Ureter (tissue), 1 donor: ENCODE measurements around the gene TNF. TPM values are rescaled to one million over a fixed set of nuclear protein-coding genes. Genes with fewer than 3 reads are reported as not detected.

Experiments used
- DNase-seq: peaks from one replicate; pipeline ENCODE4 v3.0.0-alpha.2; 2020; ENCODE audit warnings: low spot score
- total RNA-seq: library from RNA; stranded (reverse); gene quantifications from one replicate; pipeline ENCODE4 v1.2.4, GENCODE V29; 2023
- donor health status: DM: yes; HTN: yes; CAD: no.

TNF gene
- total RNA-seq, 1 donor from 2014 or later = 0.36 TPM

DNA sequence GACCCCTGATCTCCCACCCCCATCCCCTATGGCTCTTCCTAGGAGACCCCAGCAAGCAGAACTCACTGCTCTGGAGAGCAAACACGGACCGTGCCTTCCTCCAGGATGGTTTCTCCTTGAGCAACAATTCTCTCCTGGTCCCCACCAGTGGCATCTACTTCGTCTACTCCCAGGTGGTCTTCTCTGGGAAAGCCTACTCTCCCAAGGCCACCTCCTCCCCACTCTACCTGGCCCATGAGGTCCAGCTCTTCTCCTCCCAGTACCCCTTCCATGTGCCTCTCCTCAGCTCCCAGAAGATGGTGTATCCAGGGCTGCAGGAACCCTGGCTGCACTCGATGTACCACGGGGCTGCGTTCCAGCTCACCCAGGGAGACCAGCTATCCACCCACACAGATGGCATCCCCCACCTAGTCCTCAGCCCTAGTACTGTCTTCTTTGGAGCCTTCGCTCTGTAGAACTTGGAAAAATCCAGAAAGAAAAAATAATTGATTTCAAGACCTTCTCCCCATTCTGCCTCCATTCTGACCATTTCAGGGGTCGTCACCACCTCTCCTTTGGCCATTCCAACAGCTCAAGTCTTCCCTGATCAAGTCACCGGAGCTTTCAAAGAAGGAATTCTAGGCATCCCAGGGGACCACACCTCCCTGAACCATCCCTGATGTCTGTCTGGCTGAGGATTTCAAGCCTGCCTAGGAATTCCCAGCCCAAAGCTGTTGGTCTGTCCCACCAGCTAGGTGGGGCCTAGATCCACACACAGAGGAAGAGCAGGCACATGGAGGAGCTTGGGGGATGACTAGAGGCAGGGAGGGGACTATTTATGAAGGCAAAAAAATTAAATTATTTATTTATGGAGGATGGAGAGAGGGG is 1.9 kb upstream of the TNF start:
- no peak for DNase-seq

DNA sequence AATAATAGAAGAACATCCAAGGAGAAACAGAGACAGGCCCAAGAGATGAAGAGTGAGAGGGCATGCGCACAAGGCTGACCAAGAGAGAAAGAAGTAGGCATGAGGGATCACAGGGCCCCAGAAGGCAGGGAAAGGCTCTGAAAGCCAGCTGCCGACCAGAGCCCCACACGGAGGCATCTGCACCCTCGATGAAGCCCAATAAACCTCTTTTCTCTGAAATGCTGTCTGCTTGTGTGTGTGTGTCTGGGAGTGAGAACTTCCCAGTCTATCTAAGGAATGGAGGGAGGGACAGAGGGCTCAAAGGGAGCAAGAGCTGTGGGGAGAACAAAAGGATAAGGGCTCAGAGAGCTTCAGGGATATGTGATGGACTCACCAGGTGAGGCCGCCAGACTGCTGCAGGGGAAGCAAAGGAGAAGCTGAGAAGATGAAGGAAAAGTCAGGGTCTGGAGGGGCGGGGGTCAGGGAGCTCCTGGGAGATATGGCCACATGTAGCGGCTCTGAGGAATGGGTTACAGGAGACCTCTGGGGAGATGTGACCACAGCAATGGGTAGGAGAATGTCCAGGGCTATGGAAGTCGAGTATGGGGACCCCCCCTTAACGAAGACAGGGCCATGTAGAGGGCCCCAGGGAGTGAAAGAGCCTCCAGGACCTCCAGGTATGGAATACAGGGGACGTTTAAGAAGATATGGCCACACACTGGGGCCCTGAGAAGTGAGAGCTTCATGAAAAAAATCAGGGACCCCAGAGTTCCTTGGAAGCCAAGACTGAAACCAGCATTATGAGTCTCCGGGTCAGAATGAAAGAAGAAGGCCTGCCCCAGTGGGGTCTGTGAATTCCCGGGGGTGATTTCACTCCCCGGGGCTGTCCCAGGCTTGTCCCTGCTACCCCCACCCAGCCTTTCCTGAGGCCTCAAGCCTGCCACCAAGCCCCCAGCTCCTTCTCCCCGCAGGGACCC is 981 bp upstream of the TNF start:
- no peak for DNase-seq

DNA sequence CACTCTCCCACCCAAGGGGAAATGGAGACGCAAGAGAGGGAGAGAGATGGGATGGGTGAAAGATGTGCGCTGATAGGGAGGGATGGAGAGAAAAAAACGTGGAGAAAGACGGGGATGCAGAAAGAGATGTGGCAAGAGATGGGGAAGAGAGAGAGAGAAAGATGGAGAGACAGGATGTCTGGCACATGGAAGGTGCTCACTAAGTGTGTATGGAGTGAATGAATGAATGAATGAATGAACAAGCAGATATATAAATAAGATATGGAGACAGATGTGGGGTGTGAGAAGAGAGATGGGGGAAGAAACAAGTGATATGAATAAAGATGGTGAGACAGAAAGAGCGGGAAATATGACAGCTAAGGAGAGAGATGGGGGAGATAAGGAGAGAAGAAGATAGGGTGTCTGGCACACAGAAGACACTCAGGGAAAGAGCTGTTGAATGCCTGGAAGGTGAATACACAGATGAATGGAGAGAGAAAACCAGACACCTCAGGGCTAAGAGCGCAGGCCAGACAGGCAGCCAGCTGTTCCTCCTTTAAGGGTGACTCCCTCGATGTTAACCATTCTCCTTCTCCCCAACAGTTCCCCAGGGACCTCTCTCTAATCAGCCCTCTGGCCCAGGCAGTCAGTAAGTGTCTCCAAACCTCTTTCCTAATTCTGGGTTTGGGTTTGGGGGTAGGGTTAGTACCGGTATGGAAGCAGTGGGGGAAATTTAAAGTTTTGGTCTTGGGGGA is 754 bp downstream of the TNF start:
- DNase-seq = no peak

DNA sequence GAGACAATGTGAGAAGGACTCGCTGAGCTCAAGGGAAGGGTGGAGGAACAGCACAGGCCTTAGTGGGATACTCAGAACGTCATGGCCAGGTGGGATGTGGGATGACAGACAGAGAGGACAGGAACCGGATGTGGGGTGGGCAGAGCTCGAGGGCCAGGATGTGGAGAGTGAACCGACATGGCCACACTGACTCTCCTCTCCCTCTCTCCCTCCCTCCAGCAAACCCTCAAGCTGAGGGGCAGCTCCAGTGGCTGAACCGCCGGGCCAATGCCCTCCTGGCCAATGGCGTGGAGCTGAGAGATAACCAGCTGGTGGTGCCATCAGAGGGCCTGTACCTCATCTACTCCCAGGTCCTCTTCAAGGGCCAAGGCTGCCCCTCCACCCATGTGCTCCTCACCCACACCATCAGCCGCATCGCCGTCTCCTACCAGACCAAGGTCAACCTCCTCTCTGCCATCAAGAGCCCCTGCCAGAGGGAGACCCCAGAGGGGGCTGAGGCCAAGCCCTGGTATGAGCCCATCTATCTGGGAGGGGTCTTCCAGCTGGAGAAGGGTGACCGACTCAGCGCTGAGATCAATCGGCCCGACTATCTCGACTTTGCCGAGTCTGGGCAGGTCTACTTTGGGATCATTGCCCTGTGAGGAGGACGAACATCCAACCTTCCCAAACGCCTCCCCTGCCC is 1.7 kb downstream of the TNF start:
- DNase-seq = no peak

DNA sequence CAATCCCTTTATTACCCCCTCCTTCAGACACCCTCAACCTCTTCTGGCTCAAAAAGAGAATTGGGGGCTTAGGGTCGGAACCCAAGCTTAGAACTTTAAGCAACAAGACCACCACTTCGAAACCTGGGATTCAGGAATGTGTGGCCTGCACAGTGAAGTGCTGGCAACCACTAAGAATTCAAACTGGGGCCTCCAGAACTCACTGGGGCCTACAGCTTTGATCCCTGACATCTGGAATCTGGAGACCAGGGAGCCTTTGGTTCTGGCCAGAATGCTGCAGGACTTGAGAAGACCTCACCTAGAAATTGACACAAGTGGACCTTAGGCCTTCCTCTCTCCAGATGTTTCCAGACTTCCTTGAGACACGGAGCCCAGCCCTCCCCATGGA is 2.2 kb downstream of the TNF start:
- no peak for DNase-seq

DNA sequence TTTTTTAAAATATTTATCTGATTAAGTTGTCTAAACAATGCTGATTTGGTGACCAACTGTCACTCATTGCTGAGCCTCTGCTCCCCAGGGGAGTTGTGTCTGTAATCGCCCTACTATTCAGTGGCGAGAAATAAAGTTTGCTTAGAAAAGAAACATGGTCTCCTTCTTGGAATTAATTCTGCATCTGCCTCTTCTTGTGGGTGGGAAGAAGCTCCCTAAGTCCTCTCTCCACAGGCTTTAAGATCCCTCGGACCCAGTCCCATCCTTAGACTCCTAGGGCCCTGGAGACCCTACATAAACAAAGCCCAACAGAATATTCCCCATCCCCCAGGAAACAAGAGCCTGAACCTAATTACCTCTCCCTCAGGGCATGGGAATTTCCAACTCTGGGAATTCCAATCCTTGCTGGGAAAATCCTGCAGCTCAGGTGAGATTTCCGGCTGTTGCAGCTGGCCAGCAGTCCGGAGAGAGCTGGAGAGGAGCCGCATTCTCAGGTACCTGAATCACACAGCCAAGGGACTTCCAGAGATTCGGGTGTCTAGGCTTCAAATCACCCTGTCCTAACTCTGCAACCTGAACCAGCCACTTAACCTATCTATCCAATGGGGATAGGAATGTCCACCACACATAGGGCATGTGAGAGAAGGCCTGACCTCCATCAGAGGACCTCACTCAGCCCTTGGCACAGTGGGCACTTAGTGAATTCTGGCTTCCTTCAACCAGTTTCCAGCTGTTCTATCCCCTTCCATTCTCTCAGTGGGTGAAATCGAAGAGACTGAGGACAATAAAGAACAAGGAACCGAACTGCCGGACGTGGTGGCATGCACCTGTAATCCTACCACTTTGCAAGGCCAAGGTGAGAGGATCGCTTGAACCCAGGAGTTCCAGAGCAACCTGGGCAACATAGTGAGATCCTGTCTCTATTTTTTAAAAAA is 3.1 kb downstream of the TNF start:
- DNase-seq = no peak

DNA sequence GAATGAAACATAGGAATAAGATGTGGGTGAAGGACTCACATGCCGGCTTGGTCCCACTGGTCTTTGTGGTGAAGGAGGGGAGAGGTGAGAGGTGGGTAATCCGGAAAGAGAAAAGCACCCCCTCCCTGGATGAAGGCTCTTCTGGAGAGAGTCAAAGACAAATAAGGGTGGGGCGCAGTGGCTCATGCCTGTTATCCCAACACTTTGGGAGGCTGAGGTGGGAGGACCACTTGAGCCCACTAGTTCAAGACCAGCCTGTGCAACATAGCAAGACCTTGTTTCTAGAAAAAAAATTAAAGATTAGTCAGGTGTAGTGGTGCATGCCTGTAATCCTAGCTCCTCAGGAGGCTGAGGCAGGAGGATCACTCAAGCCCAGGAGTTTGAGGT is 3.7 kb downstream of the TNF start:
- no peak for DNase-seq

DNA sequence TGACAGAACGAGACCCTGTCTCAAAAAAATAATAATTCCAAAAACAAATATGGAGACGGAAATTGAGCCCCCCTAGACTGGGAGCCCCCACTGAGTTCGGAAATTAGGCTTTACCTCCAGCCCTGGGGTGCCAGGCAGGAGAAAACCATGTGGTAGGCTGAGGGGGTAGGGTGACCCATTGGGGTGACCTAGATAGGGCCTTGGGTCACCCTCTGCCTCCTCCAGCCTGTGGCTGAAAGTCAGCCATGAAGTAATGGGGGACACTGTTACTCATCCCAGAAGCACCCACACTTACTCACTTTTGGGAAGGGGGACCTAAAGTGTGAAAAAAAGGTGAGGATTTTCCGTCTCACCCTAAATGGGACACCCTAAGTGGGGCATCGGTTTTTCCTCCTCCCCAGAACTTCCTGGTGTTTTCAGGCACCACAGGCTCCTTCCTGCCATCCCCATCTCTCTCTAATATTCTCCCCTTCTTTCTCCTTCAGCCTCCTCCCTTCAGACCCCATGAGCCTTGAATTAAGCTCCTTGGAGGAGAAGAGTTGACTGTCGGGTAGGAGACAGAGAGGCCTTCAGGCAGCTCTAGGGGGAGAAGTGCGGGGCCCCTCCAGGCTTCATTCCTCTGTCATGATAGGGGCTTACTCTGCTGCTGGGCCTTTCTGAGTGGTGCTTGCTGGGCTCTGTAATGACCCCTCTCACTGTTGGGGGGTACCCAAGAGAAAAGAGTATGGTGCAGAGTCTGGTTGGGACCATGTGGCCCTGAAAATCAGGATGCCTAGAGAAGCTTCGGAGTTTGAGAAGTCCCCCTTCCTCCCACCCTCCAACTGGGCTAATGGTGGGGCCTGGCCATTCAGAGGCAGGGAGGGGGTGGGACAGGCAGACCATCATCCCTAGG is 4.4 kb downstream of the TNF start:
- DNase-seq = no peak

DNA sequence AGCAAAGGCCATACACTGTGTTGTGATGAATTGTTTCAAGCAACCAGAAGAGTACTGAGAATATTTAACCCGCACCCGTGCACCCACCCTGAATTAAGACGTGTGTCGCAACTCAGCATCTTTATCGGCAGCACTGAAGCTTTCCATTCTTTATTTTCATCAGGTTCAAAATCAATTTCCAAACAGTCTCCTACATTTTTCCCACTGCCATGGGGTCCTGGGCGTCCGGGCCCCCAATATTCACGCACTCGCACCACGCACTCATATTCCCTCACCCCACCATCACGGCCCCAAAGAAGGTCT is 5.0 kb downstream of the TNF start:
- no peak for DNase-seq

DNA sequence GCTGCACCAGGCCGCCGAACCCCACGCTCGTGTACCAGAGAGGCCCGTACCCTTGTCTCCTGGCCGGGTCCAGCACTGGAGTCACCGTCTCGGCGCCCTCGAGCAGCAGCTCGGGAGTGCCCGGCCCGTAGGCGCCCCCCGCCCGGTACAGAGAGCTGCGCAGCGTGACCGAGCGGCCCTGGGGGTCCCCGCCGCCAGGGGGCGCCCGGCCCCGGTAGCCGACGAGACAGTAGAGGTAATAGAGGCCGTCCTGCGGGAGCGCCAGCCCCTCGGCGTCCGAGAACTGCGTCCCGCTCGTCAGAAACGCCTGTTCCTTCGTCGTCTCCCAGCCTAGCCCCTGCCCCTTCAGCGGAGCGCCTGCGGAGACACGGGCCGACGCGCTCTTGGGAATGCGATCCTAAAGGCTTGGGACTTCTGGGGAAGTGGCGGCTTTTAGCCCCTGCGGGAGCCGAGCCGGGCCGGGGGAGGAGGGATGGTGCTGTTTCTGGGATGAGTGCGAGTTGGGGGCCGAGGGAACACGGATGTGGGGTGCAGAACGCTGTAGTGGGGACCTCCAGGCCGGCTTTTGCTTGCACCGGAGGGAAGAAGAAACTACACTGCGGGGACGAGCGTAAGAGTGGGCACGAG is 5.6 kb downstream of the TNF start:
- peak; percentile 87 for DNase-seq

DNA sequence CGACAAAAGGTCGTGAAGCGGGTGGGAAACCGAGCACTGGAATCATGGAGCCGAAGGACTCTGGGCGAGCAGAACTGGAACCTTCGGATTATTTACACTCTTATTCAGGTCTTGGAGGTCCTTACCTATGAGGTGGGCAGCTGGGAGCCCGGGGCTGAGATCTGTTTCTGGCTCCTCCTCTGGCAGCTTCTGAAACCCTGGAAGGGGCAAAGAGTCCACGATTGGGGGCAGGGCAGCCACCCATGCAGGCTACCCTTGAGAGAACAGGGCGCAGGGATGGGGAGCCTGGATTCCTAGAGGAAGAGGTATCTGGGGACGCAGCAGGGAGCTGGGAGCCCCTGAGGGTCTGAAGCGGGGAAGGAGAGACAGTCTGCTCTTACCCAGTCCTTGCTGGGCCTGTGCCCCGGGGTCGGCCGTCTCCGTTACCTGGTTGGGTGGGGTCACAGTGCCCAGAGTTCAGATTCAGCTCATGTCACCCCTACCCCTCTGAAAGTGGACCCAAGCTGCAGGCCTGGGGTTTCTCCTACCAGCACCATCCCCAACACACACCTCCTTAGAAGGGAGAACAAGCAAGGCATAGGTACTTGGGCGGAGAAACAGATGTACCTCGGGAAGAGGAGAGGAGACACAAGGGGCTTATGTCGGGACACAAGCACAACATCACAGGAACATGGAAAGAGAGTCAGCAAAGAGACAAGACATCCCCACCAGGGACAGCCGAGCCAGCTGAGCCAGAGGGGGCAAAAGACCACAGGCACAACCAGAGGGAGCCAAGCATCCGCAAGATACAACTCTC is 6.3 kb downstream of the TNF start:
- no peak for DNase-seq

DNA sequence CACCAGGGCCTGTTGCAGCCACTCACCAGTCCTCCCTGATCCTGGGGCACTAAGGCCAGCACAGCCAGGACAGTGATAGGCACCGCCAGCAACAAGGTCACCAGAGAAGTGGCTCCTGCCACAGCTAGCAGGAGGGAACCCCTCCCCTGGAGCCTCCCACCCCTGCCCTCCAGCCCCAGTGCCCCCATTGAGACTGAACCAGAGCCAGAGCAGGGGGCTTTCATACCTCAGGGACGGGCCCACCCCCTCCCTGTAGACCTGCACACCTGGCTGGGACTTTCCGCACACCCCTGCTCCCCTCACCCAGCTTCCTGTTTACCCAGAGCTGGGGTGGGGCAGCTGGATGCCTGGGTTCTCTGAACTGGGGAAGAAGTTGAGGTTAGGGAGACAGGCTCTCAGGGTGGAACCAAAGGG is 6.9 kb downstream of the TNF start, which contains the start of gene LTB:
Gene LTB, minus strand, starts transcription at position 195 of the 414 bp plus-strand sequence. Its CDS starts 7 bp downstream, at position 188.
- no peak for DNase-seq

DNA sequence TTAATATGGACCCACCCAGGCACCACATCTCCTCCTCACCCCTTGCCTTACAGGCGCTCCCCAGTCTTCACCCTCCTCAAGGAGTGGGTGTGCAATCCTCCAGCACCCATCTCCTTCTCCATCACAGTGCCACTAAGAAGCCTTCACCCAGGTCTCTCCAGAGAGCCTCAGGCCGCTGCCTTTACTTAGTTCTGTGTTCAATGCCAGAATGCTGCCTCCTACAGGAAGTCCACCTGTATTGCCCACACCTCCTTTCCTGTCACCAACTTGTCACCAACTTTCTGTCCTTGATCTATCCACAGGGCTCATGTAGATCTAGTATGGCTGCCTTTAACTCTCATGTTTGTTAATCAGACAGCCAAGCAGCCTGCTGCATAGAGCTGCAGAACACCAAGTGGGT is 10.1 kb downstream of the TNF start:
- no peak for DNase-seq

DNA sequence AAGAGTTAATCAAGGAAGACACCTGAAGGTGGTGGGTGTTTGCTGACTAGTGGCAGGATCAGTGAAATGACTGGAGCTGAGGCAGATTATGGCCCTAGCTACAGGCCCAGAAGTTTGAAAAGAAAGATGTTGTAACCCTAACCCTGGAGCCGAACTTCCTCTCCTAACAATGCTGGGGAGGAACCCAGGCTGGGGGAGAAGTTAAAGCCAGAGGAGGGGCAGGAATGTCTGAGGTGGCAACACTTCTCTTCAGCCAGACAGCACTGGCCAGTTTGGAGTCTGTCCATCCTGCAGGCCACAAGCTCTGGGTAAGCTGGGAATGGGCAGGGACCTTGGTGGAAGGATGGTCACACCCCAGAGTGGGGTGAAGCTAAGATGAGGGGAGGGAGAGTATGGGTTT is 10.6 kb downstream of the TNF start, which contains the start of gene LST1:
Gene LST1, plus strand, starts transcription at position 270 of the 400 bp plus-strand sequence. CDS start 1,023 bp downstream, outside the sequence.
- no peak for DNase-seq

DNA sequence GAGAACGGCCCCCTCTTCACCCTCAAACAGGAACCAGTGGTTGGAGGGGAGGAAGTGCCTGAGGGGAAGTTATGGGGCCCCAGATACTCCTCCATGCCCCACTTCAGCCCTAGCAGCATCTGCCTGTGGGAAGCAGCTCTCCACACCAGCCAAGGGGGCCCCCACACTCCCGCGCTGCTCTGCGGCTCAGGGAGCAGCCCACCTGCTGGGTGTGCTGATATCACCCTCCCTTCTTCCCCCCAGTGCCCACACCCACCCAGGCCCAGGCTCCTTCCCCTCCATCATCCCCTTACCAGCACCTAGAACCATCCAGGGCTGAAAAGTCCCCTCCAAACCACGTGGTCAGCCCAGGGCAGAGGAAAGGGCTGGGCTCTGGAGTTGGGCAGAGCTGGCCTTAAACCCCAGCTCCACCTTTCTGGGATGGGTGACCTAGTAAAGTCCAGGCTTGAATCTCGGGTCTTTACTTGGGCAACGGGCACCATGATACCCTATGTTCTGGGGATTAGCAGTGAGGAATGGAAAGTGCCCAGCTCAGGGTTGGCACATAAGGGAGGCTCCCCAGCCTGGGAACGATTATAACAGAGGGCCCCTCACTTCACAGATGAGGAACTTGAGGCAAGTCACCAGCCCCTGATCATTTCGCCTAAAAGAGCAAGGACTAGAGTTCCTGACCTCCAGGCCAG is 11.4 kb downstream of the TNF start:
- DNase-seq = no peak

DNA sequence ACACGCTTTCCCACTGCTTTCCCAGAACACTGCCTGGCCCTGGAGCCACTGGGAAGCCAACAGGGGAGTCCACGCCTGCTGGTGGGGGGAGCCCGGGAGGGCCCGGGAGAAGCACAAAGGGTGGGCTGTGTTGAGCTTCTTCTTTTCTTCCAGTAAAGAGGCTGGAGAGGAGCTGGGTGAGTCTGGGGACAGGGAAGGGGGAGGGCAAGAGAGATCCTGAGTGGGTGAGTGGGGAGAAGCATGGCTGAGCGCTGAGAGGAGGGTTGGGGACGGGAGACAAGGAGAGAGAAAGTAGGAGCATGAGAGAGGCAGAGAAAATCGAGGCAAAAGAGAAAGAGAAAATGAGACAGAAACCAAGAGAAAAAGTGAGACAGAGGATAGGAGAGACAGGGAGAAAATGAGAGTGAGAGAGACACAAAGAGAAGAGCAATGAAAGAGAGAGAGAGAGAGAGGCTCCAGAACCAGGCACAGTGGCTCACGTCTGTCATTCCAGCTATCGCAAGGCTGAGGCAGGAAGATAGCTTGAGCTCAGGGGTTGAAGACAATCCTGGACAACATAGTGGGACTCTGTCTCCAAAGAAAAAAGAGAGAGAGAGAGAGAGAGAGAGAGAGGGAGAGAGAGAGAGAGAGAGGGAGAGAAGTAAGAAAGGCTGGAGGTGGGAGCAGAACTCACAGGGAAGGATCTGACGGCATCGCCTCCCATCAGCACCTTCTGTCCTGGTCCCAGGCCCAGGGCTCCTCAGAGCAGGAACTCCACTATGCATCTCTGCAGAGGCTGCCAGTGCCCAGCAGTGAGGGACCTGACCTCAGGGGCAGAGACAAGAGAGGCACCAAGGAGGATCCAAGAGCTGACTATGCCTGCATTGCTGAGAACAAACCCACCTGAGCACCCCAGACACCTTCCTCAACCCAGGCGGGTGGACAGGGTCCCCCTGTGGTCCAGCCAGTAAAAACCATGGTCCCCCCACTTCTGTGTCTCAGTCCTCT is 12.7 kb downstream of the TNF start:
- DNase-seq = no peak
